ENCODE results near the gene LUC7L2.

- no peak for TF ChIP-seq EP300 (IDR thresholded peaks at IDR 0.05)
- no peak for TF ChIP-seq POLR2A (IDR thresholded peaks at IDR 0.05)
- TF ChIP-seq CTCF (IDR thresholded peaks at IDR 0.05) = no peak
Observed at GRCh38 chr7:139334399-139335150, 25.1 kb upstream of the LUC7L2 start.
